ENCODE measurements around the gene ST6GALNAC3. TPM values are rescaled to one million over a fixed set of nuclear protein-coding genes. Genes with fewer than 3 reads are reported as not detected.

Gene ST6GALNAC3
- total RNA-seq, 4 donors from 2014 or later, result 0.79 to 5.3 (median 1.6) TPM

DNA sequence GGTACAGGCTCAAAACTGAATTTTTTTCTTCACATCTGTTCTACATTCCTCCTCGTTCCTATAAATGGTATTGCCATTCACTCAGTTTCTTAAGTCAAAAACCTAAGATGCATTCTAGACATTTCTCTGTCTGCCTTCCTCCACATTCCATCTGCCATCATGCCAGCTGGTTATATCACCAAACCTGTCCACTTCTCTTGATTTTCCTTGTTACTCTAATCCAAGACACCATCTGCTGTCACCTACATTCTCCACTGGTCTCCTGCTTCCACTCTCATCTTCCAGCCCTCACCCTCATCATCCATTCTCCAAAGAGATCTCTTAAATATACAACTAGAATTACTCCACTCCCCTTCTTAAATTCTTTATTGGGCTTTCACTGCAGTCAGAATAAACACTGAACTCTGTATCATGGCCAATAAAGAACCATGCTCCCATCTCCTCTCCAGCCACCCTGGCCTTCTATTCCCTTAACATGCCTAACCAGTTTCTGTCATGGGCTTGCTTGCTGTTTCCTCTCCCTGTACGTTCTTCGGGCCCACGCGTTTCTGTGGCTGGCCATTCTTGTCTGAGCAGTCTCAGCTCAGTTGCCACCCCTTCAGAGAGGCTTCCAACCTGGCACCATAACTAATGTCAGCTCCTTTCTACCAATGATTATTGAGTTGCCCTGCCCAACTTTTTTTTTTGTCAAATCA, 278.3 kb downstream of the ST6GALNAC3 start:
- no peaks in the 10 kb centered on the region for H3K9me3 ChIP-seq
- H3K4me3 ChIP-seq, result no peak overlapping the region
- no peaks in the 10 kb centered on the region for H3K27me3 ChIP-seq
- H3K4me1 ChIP-seq, result no peaks in the 10 kb centered on the region
- H3K36me3 ChIP-seq, result no peaks in the 10 kb centered on the region
- TF ChIP-seq POLR2AphosphoS5 (IDR thresholded peaks at IDR 0.05) (no peak), POLR2A (IDR thresholded peaks at IDR 0.05) (no peak), EP300 (IDR thresholded peaks at IDR 0.05) (no peak)
- TF ChIP-seq, protein P1, sequence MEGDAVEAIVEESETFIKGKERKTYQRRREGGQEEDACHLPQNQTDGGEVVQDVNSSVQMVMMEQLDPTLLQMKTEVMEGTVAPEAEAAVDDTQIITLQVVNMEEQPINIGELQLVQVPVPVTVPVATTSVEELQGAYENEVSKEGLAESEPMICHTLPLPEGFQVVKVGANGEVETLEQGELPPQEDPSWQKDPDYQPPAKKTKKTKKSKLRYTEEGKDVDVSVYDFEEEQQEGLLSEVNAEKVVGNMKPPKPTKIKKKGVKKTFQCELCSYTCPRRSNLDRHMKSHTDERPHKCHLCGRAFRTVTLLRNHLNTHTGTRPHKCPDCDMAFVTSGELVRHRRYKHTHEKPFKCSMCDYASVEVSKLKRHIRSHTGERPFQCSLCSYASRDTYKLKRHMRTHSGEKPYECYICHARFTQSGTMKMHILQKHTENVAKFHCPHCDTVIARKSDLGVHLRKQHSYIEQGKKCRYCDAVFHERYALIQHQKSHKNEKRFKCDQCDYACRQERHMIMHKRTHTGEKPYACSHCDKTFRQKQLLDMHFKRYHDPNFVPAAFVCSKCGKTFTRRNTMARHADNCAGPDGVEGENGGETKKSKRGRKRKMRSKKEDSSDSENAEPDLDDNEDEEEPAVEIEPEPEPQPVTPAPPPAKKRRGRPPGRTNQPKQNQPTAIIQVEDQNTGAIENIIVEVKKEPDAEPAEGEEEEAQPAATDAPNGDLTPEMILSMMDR (IDR thresholded peaks at IDR 0.05), result no peak
- no peak overlapping the region for H3K27ac ChIP-seq
- no peak for DNase-seq (ENCODE audit: low spot score in 2 of 2)
- 85% methylated on average over 5 of the region's 5 CpGs for WGBS

DNA sequence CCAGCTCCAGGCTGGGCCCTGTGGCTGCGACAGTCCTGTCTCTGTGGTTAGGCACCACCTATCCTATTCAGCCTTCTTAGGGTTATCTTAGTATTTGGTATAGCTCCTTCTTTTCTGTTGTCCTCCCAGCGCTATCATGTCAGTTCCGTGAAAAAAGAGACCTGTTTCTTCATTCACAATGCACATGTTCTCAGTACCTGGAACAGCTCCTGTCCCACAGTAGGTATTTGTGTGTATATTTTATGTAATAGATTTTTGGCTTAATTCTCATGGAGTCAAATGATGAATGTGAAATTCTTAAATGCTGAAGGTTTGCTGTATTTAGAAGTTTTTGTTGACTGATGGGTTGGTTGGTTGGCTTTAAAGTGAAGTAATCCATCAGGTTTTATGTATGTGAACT, 279.7 kb downstream of the ST6GALNAC3 start:
- Histone ChIP-seq H3K4me3 (no peak overlapping the region), H3K36me3 (no peaks in the 10 kb centered on the region), H3K27ac (no peak overlapping the region), H3K9me3 (no peaks in the 10 kb centered on the region), H3K4me1 (no peaks in the 10 kb centered on the region), H3K27me3 (no peaks in the 10 kb centered on the region)
- TF ChIP-seq EP300 (IDR thresholded peaks at IDR 0.05) (no peak), POLR2A (IDR thresholded peaks at IDR 0.05) (no peak), POLR2AphosphoS5 (IDR thresholded peaks at IDR 0.05) (no peak)
- TF ChIP-seq, protein P1 (IDR thresholded peaks at IDR 0.05), result no peak
- 97% methylated on average over 3 of the region's 3 CpGs for WGBS
- no peak for DNase-seq (ENCODE audit: low spot score in 2 of 2)

DNA sequence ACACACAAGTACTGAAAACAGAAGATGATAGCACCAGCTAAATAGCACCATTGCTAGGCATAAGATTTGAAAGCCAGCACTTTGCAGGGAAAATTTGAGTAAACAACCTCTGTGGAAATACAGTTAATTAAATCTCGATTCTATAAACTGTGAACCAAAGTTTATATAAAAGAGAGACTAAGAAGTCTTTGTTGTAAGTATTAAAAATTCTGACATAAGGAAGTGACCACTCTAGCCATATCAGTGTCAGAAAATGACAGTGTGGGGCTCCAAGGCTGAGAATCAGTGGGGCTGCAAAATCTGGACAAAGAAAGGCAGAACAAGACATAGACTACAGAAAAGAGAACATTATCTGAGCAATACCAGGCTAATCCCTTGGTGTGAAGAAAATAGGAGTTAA, 292.2 kb downstream of the ST6GALNAC3 start:
- Histone ChIP-seq H3K4me1 (no peaks in the 10 kb centered on the region), H3K9me3 (no peaks in the 10 kb centered on the region), H3K36me3 (no peaks in the 10 kb centered on the region), H3K27me3 (no peaks in the 10 kb centered on the region), H3K4me3 (no peak overlapping the region), H3K27ac (no peak overlapping the region)
- TF ChIP-seq, protein P1 (IDR thresholded peaks at IDR 0.05), result no peak
- TF ChIP-seq POLR2A (IDR thresholded peaks at IDR 0.05), result no peak
- TF ChIP-seq POLR2AphosphoS5 (IDR thresholded peaks at IDR 0.05), result no peak
- TF ChIP-seq EP300 (IDR thresholded peaks at IDR 0.05), result no peak
- DNase-seq (ENCODE audit: low spot score in 2 of 2), result no peak
- 77% methylated on average over 1 of the region's 1 CpG for WGBS

DNA sequence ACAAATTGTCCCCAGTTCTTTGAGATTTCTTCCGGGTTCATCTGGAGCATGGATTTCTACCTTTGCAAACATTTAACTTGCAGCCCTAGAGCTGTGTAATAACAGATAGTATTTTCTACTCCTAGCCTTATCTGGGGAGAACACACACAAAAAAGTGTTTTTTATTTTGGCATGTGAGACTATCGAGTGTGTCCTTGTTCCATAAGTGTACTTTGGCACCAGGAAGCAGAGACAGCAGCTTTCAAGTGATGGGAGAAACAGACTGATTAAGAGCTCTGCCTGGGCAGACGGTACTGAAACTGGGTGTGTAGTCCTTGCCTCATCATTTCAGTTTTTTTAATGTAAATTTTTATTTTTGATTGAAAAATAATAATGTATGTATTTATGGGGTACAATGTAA, 297.4 kb downstream of the ST6GALNAC3 start:
- Histone ChIP-seq H3K4me3 (no peak overlapping the region), H3K4me1 (no peaks in the 10 kb centered on the region), H3K27ac (no peak overlapping the region), H3K9me3 (no peaks in the 10 kb centered on the region), H3K36me3 (no peaks in the 10 kb centered on the region), H3K27me3 (no peaks in the 10 kb centered on the region)
- DNase-seq (ENCODE audit: low spot score in 2 of 2), result no peak
- 76% methylated on average over 3 of the region's 3 CpGs for WGBS
- TF ChIP-seq POLR2AphosphoS5 (IDR thresholded peaks at IDR 0.05) (no peak), EP300 (IDR thresholded peaks at IDR 0.05) (no peak), POLR2A (IDR thresholded peaks at IDR 0.05) (no peak)
- TF ChIP-seq, protein P1 (IDR thresholded peaks at IDR 0.05), result no peak

DNA sequence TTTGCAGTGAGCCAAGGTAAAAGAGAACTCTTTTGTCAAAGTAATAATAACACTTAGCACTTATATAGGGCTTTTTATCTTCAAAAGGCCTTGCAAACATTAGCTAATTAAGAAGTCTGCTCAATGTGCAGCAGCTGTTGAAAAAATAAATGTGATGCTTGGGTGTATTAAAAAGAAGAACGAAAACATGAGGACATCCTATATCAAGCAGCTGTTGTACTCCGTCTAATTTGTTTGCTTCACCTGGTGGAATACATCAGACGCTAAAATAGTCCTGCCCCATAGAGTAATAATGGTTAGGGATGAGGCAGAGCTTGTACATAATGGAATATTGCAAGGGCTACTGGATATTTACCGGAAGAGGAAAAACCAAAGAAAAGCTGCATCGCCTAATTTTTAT, 299.5 kb downstream of the ST6GALNAC3 start:
- no peaks in the 10 kb centered on the region for H3K4me1 ChIP-seq
- no peak overlapping the region for H3K4me3 ChIP-seq
- TF ChIP-seq POLR2A (IDR thresholded peaks at IDR 0.05) (no peak), EP300 (IDR thresholded peaks at IDR 0.05) (no peak), POLR2AphosphoS5 (IDR thresholded peaks at IDR 0.05) (no peak)
- TF ChIP-seq, protein P1 (IDR thresholded peaks at IDR 0.05), result no peak
- no peak overlapping the region for H3K27ac ChIP-seq
- H3K27me3 ChIP-seq, result no peaks in the 10 kb centered on the region
- H3K9me3 ChIP-seq, result no peaks in the 10 kb centered on the region
- 92% methylated on average over 5 of the region's 5 CpGs for WGBS
- DNase-seq (ENCODE audit: low spot score in 2 of 2), result no peak
- H3K36me3 ChIP-seq, result no peaks in the 10 kb centered on the region
